Measurements from ENCODE around the gene RPS6KB1. TPM values are rescaled to one million over a fixed set of nuclear protein-coding genes. Genes with fewer than 3 reads are reported as not detected.
"Not testable (repeated sequence)": the region's sequence is repeated elsewhere in the genome, so short reads cannot be mapped to it uniquely, and the experiment has no call there.

RPS6KB1 gene
- total RNA-seq, 2 donors from 2014 or later = 31.0 to 62.6 TPM

- TF ChIP-seq, protein P1, sequence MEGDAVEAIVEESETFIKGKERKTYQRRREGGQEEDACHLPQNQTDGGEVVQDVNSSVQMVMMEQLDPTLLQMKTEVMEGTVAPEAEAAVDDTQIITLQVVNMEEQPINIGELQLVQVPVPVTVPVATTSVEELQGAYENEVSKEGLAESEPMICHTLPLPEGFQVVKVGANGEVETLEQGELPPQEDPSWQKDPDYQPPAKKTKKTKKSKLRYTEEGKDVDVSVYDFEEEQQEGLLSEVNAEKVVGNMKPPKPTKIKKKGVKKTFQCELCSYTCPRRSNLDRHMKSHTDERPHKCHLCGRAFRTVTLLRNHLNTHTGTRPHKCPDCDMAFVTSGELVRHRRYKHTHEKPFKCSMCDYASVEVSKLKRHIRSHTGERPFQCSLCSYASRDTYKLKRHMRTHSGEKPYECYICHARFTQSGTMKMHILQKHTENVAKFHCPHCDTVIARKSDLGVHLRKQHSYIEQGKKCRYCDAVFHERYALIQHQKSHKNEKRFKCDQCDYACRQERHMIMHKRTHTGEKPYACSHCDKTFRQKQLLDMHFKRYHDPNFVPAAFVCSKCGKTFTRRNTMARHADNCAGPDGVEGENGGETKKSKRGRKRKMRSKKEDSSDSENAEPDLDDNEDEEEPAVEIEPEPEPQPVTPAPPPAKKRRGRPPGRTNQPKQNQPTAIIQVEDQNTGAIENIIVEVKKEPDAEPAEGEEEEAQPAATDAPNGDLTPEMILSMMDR (IDR thresholded peaks at IDR 0.05) = no peak
- Histone ChIP-seq H3K36me3 (no peaks in the 10 kb centered on the region), H3K27me3 (replicated peaks; ENCODE audit: insufficient read depth) (no peaks in the 10 kb centered on the region), H3K9me3 (no peaks in the 10 kb centered on the region), H3K27ac (no peak overlapping the region), H3K4me1 (ENCODE audit: control insufficient read depth in 1 of 2, low read depth in 2 of 2) (no peaks in the 10 kb centered on the region), H3K4me3 (no peak overlapping the region)
- ATAC-seq (ENCODE audit: insufficient number of reproducible peaks, low FRiP score, low read depth) = no peak
- DNase-seq (ENCODE audit: low spot score) = no peak
These were observed 10.5 kb downstream of the RPS6KB1 start for GRCh38 chr17:59903455-59903854.

DNA sequence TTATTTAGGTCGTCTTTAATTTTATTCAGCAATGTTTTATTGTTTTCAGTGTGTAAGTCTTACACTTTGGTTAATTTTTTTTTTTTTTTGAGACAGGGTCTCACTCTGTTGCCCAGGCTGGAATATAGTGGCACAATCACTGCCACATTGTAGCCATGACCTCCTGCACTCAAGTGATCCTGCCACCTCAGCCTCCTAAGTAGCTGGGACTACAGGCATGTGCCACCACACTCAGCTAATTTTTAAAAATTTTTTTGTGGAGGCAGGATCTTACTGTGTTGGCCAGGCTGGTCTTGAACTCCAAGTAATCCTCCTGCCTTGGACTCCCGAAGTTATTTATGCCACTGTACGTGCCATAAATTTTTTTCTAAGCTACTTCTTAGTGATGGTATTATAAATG is 14.5 kb downstream of the RPS6KB1 start:
- Histone ChIP-seq H3K4me1 (ENCODE audit: control insufficient read depth in 1 of 2, low read depth in 2 of 2) (no peaks in the 10 kb centered on the region), H3K27ac (no peak overlapping the region), H3K4me3 (no peak overlapping the region), H3K36me3 (peaks cover 10% of the 10 kb centered on the region), H3K9me3 (no peaks in the 10 kb centered on the region), H3K27me3 (replicated peaks; ENCODE audit: insufficient read depth) (no peaks in the 10 kb centered on the region)
- no peak for ATAC-seq (ENCODE audit: insufficient number of reproducible peaks, low FRiP score, low read depth)
- TF ChIP-seq, protein P1 (IDR thresholded peaks at IDR 0.05) = no peak
- no peak for DNase-seq (ENCODE audit: low spot score)

- Histone ChIP-seq H3K9me3 (no peaks in the 10 kb centered on the region), H3K4me1 (ENCODE audit: control insufficient read depth in 1 of 2, low read depth in 2 of 2) (peaks cover 4 to 8% of the 10 kb centered on the region in 2 donors), H3K27ac (no peak overlapping the region), H3K27me3 (replicated peaks; ENCODE audit: insufficient read depth) (no peaks in the 10 kb centered on the region), H3K36me3 (peaks cover 45% of the 10 kb centered on the region), H3K4me3 (no peak overlapping the region)
- TF ChIP-seq, protein P1 (IDR thresholded peaks at IDR 0.05) = peak; percentile 59
- no peak for DNase-seq (ENCODE audit: low spot score)
- ATAC-seq (ENCODE audit: insufficient number of reproducible peaks, low FRiP score, low read depth) = no peak
These were observed 21.4 kb downstream of the RPS6KB1 start for GRCh38 chr17:59914274-59914854.

DNA sequence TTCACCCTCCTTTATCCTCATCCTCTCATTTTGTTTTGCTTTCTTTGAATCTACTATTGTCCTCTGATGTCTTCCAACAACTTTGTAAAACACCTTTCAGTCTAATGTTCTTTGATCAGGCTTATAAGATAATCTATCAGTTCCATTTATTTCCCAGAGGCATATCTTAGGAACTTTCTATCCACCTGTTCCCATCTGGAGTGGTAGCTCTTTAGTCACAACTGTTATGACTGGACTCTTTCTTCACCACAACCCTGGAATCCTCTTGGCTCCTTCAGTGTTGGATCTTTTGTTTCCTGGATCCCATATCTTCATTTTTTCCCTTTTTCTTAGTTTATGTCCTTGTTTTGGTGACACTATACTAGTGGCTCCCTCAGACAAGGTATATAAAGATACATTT is 23.5 kb downstream of the RPS6KB1 start:
- no peak for DNase-seq (ENCODE audit: low spot score)
- Histone ChIP-seq H3K9me3 (no peaks in the 10 kb centered on the region), H3K27me3 (replicated peaks; ENCODE audit: insufficient read depth) (no peaks in the 10 kb centered on the region), H3K4me1 (ENCODE audit: control insufficient read depth in 1 of 2, low read depth in 2 of 2) (peaks cover 4 to 8% of the 10 kb centered on the region in 2 donors), H3K4me3 (no peak overlapping the region), H3K27ac (no peak overlapping the region), H3K36me3 (peaks cover 54% of the 10 kb centered on the region)
- no peak for ATAC-seq (ENCODE audit: insufficient number of reproducible peaks, low FRiP score, low read depth)
- TF ChIP-seq, protein P1 (IDR thresholded peaks at IDR 0.05) = no peak

DNA sequence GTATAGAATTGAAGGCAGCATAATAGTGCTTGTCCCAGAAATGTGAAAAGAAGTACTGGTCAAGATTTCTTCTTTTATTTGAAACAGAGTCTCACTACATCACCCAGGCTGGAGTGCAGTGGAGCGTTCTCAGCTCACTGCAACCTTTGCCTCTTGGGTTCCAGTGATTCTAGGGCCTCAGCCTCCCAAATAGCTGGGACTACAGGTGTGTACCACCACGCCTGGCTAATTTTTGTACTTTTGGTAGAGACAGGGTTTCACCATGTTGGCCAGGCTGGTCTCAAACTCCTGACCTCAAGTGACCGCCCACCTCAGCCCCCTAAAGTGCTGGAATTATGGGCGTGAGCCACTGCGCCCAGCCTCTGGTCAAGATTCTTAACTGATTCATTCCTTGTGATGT is 27.7 kb downstream of the RPS6KB1 start:
- H3K27me3 ChIP-seq (replicated peaks; ENCODE audit: insufficient read depth); DNase-seq (ENCODE audit: low spot score); H3K27ac ChIP-seq; H3K9me3 ChIP-seq; ATAC-seq (ENCODE audit: insufficient number of reproducible peaks, low FRiP score, low read depth); H3K4me3 ChIP-seq; H3K4me1 ChIP-seq (ENCODE audit: control insufficient read depth in 1 of 2, low read depth in 2 of 2): not testable (repeated sequence)
- peaks cover 45% of the 10 kb centered on the region for H3K36me3 ChIP-seq

DNA sequence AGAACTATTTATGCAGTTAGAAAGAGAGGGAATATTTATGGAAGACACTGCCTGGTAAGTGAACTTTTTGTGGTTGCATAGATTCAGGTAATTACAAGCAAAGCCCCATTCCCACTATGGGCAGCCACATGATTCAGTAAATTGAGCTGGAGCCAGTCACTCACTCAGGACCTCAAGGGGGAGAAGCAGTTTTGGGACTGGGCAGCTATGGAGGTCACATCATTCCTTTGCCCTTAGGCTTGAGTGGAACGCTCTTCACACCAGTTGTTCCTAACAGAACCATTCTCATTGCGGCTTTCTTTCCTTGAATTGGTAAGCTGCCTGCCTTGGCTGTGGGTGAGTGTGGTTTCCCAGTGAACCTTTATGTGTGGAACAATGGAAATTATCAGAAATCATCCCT is 37.2 kb downstream of the RPS6KB1 start:
- H3K9me3 ChIP-seq; DNase-seq (ENCODE audit: low spot score); H3K4me3 ChIP-seq; H3K4me1 ChIP-seq (ENCODE audit: control insufficient read depth in 1 of 2, low read depth in 2 of 2); H3K27me3 ChIP-seq (replicated peaks; ENCODE audit: insufficient read depth); H3K27ac ChIP-seq; ATAC-seq (ENCODE audit: insufficient number of reproducible peaks, low FRiP score, low read depth): not testable (repeated sequence)
- peaks cover 68% of the 10 kb centered on the region for H3K36me3 ChIP-seq

- DNase-seq (ENCODE audit: low spot score); H3K27me3 ChIP-seq (replicated peaks; ENCODE audit: insufficient read depth); H3K4me3 ChIP-seq; H3K27ac ChIP-seq; H3K4me1 ChIP-seq (ENCODE audit: control insufficient read depth in 1 of 2, low read depth in 2 of 2); H3K9me3 ChIP-seq; ATAC-seq (ENCODE audit: insufficient number of reproducible peaks, low FRiP score, low read depth): not testable (repeated sequence)
- H3K36me3 ChIP-seq = peaks cover 71% of the 10 kb centered on the region
These were observed 37.8 kb downstream of the RPS6KB1 start for GRCh38 chr17:59930768-59931167.

DNA sequence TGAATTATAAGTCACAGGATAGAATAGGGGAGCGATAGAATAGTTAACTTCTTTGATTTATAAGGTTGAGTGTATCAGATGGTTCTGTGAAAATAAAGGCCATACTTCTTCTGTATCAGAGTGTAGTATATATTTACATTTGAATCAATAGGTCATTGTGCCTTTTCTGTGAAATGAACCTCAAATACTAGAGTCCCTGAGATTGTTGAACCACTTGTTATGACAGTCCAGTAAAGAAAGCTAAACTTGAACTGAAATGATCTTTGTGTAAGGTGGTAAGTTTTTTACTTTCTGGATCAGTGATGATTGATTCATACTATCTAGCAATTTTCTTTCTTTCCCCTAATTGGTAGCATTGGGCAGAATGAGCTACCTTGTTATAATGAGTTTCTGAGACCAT is 40.4 kb downstream of the RPS6KB1 start:
- not testable (repeated sequence) for H3K4me1 ChIP-seq (ENCODE audit: control insufficient read depth in 1 of 2, low read depth in 2 of 2); H3K4me3 ChIP-seq; H3K27ac ChIP-seq; DNase-seq (ENCODE audit: low spot score); H3K27me3 ChIP-seq (replicated peaks; ENCODE audit: insufficient read depth); ATAC-seq (ENCODE audit: insufficient number of reproducible peaks, low FRiP score, low read depth); H3K9me3 ChIP-seq
- peaks cover 64% of the 10 kb centered on the region for H3K36me3 ChIP-seq

- H3K4me1 ChIP-seq (ENCODE audit: control insufficient read depth in 1 of 2, low read depth in 2 of 2); DNase-seq (ENCODE audit: low spot score); H3K27me3 ChIP-seq (replicated peaks; ENCODE audit: insufficient read depth); H3K27ac ChIP-seq; ATAC-seq (ENCODE audit: insufficient number of reproducible peaks, low FRiP score, low read depth); H3K9me3 ChIP-seq; H3K4me3 ChIP-seq: not testable (repeated sequence)
- peaks cover 30% of the 10 kb centered on the region for H3K36me3 ChIP-seq
These were observed 47.8 kb downstream of the RPS6KB1 start for GRCh38 chr17:59940697-59941096.

All from thoracic aorta (tissue), 2 donors.